ENCODE results near the gene ADAM33. TPM values are rescaled to one million over a fixed set of nuclear protein-coding genes. Genes with fewer than 3 reads are reported as not detected.

Gene ADAM33
- total and polyA plus RNA-seq, 2 experiments from 2014 or later: 2.8 to 6.0 TPM

DNA sequence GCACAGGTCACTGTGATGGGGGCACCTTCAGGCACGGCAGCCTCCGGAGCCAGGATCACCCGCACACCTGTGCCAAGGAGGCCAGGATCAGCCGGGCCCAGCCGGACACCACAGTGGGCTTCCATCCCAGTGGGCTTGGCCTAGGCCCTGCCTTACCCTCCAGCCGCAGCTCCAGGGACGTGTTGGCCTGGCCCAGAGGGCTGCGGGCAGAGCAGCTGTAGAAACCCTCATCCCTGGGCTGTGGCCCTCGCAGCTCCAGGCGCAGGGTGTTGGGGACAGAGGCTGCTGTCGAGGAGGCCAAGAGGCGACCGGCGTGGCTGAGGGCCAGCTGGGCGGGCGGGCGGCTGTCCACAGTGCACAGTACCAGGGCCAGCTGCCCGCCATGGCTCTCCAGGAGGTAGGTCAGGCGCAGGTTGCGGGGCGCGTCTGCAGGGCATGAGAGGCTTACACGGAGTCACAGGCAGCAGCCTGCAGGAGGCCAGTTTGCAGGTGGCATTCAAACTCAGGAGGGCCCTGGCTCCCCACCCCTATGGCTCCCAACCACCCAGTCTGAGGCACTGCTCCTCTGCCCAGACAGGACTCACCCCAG is 11.0 kb upstream of the ADAM33 start (continued):
- TF ChIP-seq, protein P1, sequence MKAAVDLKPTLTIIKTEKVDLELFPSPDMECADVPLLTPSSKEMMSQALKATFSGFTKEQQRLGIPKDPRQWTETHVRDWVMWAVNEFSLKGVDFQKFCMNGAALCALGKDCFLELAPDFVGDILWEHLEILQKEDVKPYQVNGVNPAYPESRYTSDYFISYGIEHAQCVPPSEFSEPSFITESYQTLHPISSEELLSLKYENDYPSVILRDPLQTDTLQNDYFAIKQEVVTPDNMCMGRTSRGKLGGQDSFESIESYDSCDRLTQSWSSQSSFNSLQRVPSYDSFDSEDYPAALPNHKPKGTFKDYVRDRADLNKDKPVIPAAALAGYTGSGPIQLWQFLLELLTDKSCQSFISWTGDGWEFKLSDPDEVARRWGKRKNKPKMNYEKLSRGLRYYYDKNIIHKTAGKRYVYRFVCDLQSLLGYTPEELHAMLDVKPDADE (IDR thresholded peaks at IDR 0.05): no peak
- no peak for TF ChIP-seq STAT1 (IDR thresholded peaks at IDR 0.05; ENCODE audit: unreplicated experiment)
- no peak for TF ChIP-seq CREB1 (CRISPR knock-in tag; IDR thresholded peaks at IDR 0.05; ENCODE audit: low read depth)
- no peak for TF ChIP-seq EZH2 (IDR thresholded peaks at IDR 0.05; ENCODE audit: low read depth, unreplicated experiment)
- TF ChIP-seq ZNF114 (CRISPR knock-in tag; IDR thresholded peaks at IDR 0.05): no peak
- TF ChIP-seq ZNF331 (CRISPR knock-in tag; IDR thresholded peaks at IDR 0.05; ENCODE audit: low read depth): no peak
- TF ChIP-seq, protein P2, sequence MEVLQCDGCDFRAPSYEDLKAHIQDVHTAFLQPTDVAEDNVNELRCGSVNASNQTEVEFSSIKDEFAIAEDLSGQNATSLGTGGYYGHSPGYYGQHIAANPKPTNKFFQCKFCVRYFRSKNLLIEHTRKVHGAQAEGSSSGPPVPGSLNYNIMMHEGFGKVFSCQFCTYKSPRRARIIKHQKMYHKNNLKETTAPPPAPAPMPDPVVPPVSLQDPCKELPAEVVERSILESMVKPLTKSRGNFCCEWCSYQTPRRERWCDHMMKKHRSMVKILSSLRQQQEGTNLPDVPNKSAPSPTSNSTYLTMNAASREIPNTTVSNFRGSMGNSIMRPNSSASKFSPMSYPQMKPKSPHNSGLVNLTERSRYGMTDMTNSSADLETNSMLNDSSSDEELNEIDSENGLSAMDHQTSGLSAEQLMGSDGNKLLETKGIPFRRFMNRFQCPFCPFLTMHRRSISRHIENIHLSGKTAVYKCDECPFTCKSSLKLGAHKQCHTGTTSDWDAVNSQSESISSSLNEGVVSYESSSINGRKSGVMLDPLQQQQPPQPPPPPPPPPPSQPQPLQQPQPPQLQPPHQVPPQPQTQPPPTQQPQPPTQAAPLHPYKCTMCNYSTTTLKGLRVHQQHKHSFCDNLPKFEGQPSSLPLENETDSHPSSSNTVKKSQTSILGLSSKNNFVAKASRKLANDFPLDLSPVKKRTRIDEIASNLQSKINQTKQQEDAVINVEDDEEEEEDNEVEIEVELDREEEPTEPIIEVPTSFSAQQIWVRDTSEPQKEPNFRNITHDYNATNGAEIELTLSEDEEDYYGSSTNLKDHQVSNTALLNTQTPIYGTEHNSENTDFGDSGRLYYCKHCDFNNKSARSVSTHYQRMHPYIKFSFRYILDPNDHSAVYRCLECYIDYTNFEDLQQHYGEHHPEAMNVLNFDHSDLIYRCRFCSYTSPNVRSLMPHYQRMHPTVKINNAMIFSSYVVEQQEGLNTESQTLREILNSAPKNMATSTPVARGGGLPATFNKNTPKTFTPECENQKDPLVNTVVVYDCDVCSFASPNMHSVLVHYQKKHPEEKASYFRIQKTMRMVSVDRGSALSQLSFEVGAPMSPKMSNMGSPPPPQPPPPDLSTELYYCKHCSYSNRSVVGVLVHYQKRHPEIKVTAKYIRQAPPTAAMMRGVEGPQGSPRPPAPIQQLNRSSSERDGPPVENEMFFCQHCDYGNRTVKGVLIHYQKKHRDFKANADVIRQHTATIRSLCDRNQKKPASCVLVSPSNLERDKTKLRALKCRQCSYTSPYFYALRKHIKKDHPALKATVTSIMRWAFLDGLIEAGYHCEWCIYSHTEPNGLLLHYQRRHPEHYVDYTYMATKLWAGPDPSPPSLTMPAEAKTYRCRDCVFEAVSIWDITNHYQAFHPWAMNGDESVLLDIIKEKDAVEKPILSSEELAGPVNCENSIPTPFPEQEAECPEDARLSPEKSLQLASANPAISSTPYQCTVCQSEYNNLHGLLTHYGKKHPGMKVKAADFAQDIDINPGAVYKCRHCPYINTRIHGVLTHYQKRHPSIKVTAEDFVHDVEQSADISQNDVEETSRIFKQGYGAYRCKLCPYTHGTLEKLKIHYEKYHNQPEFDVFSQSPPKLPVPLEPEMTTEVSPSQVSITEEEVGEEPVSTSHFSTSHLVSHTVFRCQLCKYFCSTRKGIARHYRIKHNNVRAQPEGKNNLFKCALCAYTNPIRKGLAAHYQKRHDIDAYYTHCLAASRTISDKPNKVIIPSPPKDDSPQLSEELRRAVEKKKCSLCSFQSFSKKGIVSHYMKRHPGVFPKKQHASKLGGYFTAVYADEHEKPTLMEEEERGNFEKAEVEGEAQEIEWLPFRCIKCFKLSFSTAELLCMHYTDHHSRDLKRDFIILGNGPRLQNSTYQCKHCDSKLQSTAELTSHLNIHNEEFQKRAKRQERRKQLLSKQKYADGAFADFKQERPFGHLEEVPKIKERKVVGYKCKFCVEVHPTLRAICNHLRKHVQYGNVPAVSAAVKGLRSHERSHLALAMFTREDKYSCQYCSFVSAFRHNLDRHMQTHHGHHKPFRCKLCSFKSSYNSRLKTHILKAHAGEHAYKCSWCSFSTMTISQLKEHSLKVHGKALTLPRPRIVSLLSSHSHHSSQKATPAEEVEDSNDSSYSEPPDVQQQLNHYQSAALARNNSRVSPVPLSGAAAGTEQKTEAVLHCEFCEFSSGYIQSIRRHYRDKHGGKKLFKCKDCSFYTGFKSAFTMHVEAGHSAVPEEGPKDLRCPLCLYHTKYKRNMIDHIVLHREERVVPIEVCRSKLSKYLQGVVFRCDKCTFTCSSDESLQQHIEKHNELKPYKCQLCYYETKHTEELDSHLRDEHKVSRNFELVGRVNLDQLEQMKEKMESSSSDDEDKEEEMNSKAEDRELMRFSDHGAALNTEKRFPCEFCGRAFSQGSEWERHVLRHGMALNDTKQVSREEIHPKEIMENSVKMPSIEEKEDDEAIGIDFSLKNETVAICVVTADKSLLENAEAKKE (CRISPR knock-in tag; IDR thresholded peaks at IDR 0.05): no peak
- no peak for TF ChIP-seq JUNB (IDR thresholded peaks at IDR 0.05; ENCODE audit: unreplicated experiment)

DNA sequence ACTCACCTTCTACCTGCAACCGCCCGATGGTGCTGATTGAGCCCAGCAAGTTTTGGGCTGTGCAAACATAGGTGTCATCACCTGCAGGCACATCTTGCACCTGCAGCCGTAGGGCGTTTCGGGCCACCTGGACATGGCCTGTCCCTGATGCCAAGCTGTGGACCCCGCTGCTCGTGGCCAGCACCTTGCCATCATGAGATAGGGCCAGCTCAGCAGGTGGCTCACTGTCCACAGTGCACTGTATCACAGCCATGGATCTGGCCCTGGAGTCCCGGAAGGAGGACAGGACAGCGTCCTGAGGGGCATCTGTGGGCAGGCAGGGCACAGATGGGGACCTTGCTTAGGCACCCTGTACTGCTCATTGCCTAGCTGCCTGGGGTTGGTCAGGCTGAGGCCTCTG is 10.1 kb upstream of the ADAM33 start:
- Histone ChIP-seq H3K27me3 (ENCODE audit: insufficient read depth) (no peaks in the 10 kb centered on the region), H3K4me1 (ENCODE audit: insufficient read depth) (peaks cover 6% of the 10 kb centered on the region; the same call in 1 of the 2 replicates), H3K36me3 (ENCODE audit: insufficient read depth) (no peaks in the 10 kb centered on the region), H3F3A (replicated peaks; ENCODE audit: low read depth) (no peaks in the 10 kb centered on the region), H3K27ac (ENCODE audit: low read depth) (no peak overlapping the region), H2AFZ (no peak overlapping the region), H4K20me1 (replicated peaks; ENCODE audit: insufficient read depth) (no peaks in the 10 kb centered on the region), H3K4me3 (no peak overlapping the region), H3K79me2 (replicated peaks; ENCODE audit: insufficient read depth) (no peaks in the 10 kb centered on the region), H3K4me2 (no peak overlapping the region), H3K9me2 (ENCODE audit: insufficient read depth) (0 out of 2 replicates have a peak, but pooled peaks cover 3% of the 10 kb centered on the region)
- DNase-seq (ENCODE audit: low spot score) (no peak), ATAC-seq (no peak)
- Mint-ChIP-seq H3K36me3 (ENCODE audit: low read depth) (no peaks in the 10 kb centered on the region; the same call in 2 of the 3 replicates), H3K4me1 (peaks cover 5% of the 10 kb centered on the region), H3K9me3 (peaks cover 3% of the 10 kb centered on the region; the same call in 1 of the 3 replicates), H3K27ac (no peak overlapping the region), H3K27me3 (ENCODE audit: insufficient read depth, low read depth, poor library complexity) (peaks cover 18% of the 10 kb centered on the region), H3K4me3 (no peak overlapping the region)
- no peak for TF ChIP-seq STAT1 (IDR thresholded peaks at IDR 0.05; ENCODE audit: unreplicated experiment)
